Glomerular endothelial cell (primary cell): ENCODE results near the gene ANAPC15. TPM values are rescaled to one million over a fixed set of nuclear protein-coding genes. Genes with fewer than 3 reads are reported as not detected.

Experiments used
- DNase-seq: peaks from one replicate; pipeline ENCODE4 v3.0.0-alpha.2; 2011; ENCODE audit warnings: low read depth, low spot score; ENCODE audit errors: extremely low read depth
- total RNA-seq: library from RNA; depleted of rRNA; stranded (reverse); fragments of >200 nt; gene quantifications from 2 replicates; pipeline ENCODE4 v1.2.3, GENCODE V29; 2015

Gene ANAPC15
- total RNA-seq, 1 donor from 2014 or later: 28.8 TPM

- DNase-seq: no peak
Measured at GRCh38 chr11:72127923-72128322, 15.4 kb upstream of the ANAPC15 start.

DNA sequence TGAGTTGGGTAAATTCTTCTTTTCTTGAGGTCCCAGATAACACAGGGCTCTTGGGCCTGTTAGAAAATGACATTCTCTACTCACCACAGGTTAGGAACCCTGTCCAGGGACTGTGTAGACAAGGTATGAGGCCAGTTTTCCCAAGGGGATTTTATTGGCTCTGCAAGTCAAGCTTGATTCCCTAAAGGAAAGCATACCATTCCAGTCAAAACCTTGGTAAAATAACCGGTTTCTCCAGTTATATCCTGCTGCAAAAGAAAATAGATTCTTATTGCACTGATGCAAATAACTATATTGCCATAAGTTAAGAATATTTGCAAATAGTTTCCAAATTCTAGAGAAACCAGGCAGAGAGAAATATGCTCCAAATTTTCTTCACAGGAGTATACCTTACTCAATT, 13.5 kb upstream of the ANAPC15 start:
- no peak for DNase-seq

GRCh38 chr11:72124046-72124445, 11.6 kb upstream of the ANAPC15 start:
- no peak for DNase-seq

DNA sequence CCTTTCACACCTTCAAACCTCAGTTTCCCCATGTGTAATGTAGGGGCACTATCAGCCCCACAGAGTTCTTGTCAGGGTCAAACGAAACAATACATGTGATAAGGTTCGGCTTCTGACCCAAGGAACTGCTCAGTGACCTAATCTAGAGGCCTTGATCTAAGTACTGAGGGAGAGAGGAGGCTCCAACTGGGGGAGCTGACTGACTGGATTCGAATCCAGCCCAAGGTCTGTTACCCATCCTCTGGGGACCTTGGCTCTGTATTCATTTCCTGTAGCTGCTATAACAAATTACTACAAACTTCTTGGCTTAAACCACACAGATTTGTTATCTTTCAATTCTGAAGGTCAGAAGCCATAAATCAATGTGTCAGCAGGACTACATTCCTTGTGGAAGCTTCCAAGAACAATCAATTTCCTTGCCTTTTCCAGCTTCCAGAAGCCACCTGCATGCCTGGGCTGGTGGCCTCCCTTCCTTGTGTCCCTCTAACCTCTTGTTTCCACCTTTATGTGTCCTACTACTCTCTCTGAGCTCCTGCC, 10.7 kb upstream of the ANAPC15 start:
- DNase-seq: no peak

DNA sequence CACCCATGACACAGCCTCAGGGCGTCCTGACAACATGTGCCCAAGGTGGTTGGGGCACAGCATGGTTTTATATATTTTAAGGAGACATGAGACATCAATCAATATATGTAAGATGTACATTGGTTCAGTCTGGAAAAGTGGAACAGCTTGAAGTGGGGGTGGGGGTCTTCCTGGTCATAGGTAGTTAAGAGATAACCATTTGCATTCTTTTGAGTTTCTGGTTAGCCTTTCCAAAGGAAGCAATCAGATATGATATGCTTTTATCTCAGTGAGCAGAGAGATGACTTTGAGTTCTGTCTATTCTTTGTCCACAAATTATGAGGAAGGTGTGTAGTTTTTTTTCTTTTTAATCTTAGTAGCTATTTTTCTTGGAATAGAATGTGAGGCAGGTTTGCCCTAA, 10.1 kb upstream of the ANAPC15 start:
- no peak for DNase-seq

- DNase-seq: no peak
Measured at GRCh38 chr11:72120930-72121329, 8.4 kb upstream of the ANAPC15 start.

- DNase-seq: no peak
Measured at GRCh38 chr11:72119198-72119597, 6.7 kb upstream of the ANAPC15 start.

DNA sequence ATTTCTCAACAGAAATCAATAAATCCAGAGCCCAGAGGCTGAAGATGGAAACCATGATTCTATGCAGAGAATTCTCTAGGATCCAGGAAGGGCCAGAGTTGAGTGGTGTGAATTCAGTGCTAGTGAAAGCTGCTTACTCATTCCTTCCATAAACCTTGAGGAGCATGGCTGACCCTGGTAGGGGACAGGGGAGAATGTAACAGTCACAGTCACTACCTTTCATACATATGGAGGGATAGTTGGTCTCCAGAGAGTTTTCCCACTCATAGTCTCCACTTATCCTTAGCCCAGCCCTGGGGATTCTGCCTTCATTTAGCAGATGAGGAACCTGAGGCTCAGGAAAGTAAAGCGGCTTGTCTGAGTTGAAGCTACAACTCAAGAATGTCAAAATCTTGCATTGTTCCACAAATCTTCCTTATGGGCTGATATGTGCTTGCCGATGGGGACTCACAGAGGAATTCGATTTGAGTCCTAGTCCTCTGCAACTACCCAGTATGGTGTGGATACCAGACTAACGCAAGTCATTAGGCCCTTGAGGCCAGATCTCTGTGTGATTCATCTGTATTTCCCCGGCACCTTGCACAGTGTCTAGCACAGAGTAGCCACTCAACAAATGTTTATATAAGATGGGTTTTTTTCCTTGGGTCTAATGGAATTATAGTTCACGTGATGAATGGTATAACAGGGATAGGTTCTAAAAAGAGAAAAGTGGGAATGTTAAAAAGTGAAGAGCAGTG, 3.7 kb upstream of the ANAPC15 start:
- DNase-seq: no peak

DNA sequence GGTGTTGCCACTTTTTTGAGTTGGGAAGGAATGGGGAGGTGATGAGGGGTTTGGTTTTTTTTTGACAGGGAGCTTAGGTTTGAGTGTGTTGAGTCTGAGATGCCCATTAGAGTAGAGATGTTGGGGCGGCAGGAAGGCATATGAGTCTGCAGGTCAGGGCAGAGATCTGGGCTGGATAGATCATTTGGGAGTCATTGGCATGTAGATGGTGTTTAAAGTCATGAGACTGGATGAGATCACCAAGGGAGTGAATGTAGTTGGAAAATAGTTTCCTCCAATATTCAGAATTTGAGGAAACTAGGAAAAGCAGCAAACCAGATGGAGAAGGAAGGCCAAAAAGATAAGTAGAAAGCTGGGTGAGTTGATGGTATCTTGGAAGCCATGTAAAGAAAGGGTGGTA, 2.1 kb upstream of the ANAPC15 start:
- DNase-seq: no peak

GRCh38 chr11:72112978-72113808, 698 bp upstream of the ANAPC15 start:
- no peak for DNase-seq

DNA sequence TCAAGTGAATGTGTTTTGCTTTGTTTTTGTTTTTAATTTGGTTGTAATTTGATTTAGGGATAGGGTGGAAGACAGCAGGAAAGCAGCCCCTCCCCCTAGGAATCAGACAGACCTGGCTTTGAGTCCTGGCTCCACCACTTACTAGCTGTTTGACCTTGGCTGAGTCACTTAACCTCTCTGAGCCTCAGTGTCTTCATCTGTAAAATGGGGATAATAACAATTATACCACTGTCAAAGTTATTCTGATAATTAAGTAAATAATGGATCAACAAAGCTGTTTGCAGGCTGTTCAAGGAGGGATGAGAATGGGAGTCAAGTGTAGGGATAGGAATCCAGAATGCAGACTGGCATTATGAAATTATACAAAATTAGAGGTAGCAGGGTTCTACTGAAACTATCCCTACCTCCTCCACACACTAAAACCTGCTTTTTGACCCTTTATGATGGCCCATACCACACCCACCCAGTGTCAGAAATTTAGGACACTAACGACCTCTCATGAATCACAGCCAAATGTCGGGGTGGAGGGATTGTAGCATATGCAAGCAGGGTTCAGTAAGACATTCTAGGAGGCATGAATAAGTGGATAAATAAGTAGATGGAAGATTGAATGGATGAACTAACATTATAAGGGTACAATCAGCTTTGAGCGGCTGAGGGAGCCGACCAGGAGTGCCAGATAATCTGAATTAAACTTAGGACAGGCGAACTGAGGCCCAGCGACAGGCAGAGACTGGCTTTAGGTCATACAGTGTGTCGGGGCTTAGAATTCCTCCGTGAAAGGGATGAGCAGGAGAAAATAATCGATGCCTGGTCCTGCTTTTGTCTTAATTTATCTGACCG, 974 bp downstream of the ANAPC15 start:
- no peak for DNase-seq

DNA sequence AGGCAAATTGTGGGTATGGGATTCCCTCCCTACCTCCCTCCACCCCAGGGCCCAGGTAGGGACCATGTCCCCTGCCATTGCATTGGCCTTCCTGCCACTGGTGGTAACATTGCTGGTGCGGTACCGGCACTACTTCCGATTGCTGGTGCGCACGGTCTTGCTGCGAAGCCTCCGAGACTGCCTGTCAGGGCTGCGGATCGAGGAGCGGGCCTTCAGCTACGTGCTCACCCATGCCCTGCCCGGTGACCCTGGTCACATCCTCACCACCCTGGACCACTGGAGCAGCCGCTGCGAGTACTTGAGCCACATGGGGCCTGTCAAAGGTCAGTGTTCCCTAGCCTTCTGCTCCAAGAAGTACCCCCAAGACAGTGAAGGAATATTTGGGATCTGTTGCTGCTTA, 6.6 kb downstream of the ANAPC15 start, which contains the start of gene TOMT:
Gene TOMT (plus strand): TSS at position 37 of the 400 bp plus-strand sequence. CDS start 28 bp downstream, at position 65.
- DNase-seq: no peak

- no peak for DNase-seq
Measured at GRCh38 chr11:72103754-72104167, 8.7 kb downstream of the ANAPC15 start.

GRCh38 chr11:72102946-72103753, 9.3 kb downstream of the ANAPC15 start, which contains the start of gene LAMTOR1:
Gene LAMTOR1, minus strand, starts transcription at chr11:72103297. Its CDS starts 73 bp downstream, at chr11:72103224.
- peak; percentile 96 for DNase-seq

DNA sequence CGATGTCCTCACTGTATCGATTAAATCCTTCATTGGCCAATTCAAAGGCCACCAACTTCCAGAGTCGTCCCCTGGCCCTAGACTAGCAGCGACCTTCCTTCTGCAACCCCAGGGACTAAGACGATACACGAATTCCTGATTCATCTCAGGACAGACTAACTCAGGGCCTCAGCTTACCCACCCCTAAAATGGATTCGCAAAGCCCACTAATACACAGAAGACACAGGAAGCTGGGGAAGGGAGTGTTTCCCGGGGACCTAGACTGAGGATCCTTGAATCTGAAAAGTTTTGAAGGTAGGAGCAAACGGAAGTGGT, 9.9 kb downstream of the ANAPC15 start:
- no peak for DNase-seq

DNA sequence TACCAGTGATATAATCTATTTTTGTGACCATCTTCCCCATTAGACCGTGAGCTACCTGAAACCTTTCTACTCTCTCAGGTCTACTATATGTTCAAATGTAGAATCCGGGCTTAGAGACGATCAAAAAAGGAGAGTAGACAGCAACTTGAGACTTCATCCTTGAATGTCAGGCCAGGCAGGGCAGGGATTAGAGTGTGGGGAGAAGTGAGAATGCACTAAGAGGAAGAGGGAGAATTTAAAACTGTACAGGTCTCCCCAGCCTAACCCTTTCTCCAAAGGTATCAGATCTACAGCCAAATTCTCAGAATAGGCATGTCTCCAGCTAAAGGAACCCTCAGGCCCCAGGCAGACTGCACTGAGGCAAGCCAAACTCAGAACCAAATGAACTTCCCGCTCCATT, 10.3 kb downstream of the ANAPC15 start:
- DNase-seq: no peak

DNA sequence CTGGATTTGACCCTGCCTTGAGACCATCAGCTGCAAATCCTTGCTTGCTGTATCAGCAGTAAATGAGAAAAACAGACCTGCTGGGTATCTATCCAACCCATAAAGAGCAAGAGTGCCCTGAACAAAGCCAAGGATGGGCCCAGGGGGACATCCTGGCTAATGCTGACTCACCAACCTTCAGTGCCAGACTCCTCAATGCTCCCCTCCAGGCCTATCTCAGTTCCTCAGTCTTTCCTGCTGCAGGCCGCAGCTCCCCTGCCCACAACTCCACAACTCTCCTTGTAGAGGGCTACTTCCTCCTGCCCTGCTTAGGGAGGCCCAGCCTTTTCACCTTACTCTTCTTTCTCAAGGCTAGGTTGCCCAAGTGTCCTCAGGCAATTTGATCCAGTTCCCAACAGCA, 12.0 kb downstream of the ANAPC15 start:
- DNase-seq: no peak

- no peak for DNase-seq
Measured at GRCh38 chr11:72100009-72100408, 12.5 kb downstream of the ANAPC15 start.

DNA sequence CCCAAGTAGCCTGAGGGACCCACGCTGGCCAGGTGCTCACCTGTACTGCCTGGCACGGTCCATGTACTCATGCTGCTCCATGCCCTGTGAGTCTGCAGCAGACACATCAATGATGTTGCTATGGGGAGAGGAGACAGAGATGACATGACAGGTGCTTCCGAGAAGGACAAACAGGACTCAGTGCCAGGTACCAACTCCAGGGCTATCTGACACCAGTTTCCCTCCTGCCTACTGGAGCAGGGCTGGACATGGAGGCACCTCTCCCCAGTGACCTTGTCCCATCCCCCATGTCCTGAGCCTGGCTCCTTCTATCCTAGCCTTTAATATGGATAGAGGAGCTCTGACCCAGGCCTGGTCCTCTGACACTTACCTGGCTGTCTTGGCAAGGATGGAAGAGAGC, 13.8 kb downstream of the ANAPC15 start:
- DNase-seq: no peak

DNA sequence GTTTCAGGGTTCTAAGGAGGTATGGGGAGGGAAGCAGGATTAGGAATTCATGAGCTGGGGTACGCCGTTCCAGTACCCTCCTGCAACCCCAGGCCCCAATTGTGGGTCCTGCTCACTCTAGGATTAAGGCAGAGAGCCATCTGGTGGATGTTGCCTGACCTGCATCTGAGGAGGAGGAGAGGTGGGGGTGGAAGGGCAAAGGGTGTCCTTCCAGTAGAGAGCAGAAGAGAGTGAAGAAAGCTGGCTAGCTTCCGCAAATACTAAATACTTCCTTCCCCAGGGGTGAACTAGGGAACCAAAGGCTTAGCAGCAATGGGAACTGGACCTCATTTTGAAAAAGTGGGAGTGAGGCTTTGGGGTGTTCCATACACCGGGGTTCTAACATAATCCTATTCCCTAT, 21.2 kb downstream of the ANAPC15 start:
- no peak for DNase-seq
